AG20443 (cell line): Measurements from ENCODE around the gene HGF.
"Not testable (repeated sequence)": the region's sequence is repeated elsewhere in the genome, so short reads cannot be mapped to it uniquely, and the experiment has no call there.

Experiments
- DNase-seq: peaks from one replicate; pipeline ENCODE4 v3.0.0; 2012; ENCODE audit warnings: low spot score, mixed read lengths

HGF gene

DNA sequence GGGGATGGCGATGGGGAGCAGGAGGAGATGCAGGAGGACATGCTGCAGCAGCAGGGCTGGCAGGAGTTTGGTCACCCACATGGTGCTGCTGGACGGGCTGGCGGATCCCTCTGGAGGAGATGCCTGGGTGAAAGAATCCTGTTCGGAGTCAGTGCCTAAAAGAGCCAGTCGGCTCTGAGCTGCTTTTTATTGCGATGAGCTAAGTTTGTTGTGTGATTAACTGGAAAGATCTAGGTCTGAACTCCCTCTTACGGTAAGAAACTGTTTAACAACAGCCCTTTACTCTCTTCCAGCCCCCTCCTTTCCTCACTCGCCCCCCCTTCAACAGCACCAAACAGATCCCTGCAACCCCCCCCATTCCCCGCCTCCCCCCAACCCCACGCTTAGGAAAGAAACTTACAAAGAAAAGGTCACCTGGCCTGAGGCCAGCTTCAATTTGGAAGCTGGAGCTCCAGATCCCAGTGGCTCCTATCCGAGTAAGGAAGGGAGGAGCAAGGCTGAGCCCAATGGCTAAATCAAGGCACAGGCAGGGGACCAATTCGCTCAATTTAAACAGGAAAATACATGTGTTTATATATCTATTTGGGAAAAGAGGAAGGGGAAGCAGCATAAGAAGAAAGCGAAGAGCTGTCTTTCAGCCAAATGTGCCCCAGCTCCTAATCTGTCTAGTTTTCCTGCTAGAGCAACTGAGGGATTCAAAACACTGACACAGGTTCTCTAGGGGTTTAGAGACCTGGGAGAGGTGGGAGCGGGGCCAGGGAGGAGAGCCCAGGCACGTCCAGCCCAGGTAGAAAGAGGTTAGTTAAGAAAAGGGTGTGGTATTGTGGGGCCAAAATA is at the start of gene HGF:
HGF (minus strand) TSS at position 157 of the 837 bp plus-strand sequence; CDS start at position 81, 76 bp downstream.
- DNase-seq = peak; percentile 70

DNA sequence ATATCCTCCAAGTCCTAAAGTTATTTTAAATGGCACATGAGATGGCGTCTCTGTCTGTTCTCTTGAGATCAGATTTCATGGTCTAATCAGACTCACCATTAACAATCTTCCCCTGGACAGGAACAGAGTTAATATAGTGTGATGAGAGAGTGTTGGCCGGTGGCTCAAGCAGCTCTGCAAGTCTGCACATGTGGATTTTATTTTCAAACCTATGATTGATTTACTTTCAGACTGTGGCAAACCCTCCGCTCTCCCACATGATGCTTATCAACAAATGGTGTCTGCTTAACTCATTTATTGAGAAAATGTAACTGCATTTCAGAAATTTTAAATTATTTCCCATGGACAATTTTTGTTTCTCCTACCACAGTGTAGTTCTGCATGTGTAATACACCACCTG is 46.5 kb upstream of the HGF start:
- DNase-seq = no peak

DNA sequence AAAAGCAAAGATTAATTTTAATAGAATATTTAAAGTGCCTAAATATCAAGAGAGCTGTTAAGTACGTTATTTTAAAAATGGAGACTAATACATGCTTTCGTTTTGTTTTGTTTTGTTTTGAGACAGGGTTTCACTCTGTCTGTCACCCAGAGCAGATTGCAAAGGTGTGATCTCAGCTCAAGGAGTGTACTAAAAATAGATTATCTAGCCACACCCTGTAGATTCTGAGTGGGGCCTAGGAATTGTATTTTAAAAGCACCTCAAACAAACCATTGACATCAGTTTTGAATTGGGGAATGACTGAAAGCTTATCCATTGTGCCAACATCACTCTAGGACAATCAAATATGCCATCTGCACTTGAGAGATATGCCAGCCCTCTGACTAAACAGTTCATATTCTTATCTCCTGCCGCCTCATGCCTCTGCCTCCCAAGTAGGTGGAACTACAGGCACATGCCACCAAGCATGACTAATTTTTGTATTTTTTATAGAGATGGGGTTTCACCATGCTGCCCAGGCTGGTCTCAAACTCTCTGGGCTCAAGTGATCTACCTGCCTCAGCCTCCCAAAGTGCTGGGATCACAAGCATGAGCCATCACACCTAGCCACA is 43.1 kb upstream of the HGF start:
- DNase-seq = not testable (repeated sequence)

DNA sequence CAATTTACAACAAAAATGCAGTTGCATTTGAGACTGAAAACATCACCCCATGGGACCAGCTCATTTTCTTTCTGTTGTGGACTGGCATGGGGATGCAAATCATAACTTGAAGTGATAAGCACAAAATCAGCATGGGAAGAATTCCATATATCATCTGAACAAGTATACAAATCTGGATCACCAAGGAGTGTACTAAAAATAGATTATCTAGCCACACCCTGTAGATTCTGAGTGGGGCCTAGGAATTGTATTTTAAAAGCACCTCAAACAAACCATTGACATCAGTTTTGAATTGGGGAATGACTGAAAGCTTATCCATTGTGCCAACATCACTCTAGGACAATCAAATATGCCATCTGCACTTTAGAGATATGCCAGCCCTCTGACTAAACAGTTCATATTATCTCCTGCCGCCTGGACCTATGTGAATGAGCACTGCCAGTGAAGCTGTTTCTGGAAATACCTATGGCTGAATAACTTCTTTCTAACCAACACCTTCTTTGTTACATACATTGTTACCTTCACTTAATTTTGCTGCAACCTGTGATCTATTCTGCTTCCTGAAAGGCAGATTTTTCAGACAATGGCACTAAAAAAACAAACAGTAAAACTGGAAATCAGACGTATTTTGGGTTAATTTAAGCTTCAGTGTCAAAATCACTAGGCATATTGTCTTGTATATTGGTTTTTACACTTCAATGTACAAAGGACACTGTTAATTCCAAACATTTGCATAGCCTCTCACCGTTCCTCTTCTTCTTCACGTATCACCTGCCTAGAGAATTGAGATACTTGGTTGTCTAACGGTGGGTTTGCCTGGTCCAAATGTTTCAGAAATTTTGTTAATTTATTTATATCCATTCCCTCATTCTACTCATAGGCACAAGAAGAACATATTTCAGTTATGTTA is 42.4 kb upstream of the HGF start:
- DNase-seq = no peak

DNA sequence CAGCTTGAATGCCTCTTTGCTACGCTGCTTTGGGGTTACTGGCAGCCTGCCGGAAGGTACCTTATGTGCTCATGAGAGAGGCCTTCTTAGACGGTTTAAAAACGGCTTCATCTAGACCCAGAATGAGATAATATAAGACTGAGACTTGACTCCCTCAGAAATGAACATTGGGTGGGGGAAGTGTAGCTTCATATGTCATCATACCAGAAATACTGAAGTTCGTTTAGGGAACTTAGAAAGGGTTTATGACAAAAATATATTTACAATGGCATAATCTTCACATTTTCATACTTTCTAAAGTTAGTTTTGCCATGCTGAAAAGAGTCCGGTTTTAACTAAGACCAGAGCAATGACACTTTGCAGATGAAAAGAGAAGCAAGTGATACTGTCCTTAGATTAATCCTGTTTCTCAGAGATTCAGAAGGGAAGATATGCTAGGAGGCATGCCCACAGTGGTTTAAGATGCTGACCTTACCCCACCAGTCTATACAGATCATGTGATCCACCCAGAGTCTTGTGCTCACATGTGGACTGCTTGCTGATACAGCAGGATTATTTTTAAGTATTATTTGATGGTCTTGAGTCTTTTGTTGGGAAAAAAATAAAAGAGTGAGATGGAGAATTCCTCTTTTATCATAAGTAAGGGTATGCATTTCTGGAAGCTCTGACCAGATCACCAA is 40.8 kb upstream of the HGF start:
- DNase-seq = no peak

DNA sequence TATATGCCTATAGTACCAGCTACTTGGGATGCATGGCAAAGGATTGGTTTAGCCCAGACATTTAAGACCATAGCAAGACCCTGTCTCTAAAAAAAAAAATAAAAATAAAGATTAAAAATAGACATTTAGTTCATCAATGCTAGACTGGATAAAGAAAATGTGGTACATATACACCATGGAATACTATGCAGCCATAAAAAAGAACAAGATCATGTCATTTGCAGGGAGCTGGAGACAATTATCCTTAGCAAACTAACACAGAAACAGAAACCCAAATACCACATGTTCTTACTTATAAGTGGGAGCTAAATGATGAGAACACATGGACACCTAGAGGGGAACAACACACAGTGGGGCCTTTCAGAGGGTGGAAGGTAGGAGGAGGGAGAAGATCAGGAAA is 38.5 kb upstream of the HGF start:
- DNase-seq = not testable (repeated sequence)

DNA sequence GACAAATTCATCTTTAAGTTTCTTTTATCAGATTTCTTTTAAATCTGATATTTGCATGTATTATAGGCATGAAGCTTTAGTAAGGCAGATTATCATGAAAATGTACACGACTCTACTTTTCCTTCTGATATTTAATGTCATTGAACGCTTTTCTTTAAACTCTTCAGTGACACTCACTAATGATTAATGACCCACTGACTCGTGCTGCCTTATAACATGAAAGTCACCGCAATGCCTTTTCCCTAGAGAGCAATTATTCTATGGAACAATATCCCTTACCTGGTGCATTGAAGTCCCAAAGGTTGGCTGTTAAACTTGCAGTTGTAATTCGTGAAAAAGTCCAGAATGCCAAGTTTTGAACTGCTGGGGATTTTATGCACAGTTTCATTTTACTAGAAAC is 33.4 kb upstream of the HGF start:
- no peak for DNase-seq

DNA sequence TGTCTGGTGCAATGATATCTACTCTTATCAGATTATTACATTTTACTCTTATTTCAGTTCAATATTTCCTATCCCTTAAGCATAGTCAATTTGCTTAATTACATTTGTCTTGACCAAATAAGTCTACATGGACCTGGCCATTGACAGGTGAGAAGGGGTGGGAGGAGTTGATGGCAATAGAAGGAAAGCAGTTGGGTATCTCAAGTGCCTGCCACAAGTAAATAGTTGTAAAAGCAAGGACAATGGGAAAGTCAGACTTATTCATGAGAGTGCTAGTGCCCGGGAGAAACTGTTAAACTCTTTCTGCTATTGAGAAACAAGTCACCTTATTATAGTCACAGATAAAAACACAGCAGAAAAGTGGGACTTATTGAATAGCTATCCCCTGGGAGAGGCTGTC is 32.4 kb upstream of the HGF start:
- DNase-seq = no peak

DNA sequence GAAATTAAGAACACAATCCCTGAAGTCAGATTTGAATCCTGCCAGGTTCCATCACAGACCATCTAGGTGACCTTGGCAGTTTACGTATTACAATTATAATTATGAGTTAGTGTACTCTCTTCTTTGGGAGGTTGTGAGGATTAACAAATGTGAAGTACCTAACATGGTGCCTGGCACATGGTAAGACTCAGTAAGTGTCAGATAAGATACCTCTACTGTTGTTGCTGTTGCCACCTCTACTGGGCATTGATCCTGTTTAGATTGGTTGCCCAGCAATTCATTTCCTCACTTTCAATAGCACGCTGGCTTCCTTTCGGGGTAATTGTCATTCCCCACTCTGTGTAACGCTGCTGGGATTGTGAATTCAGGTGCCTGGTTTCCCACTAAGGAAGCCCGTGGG is 31.7 kb upstream of the HGF start:
- no peak for DNase-seq

DNA sequence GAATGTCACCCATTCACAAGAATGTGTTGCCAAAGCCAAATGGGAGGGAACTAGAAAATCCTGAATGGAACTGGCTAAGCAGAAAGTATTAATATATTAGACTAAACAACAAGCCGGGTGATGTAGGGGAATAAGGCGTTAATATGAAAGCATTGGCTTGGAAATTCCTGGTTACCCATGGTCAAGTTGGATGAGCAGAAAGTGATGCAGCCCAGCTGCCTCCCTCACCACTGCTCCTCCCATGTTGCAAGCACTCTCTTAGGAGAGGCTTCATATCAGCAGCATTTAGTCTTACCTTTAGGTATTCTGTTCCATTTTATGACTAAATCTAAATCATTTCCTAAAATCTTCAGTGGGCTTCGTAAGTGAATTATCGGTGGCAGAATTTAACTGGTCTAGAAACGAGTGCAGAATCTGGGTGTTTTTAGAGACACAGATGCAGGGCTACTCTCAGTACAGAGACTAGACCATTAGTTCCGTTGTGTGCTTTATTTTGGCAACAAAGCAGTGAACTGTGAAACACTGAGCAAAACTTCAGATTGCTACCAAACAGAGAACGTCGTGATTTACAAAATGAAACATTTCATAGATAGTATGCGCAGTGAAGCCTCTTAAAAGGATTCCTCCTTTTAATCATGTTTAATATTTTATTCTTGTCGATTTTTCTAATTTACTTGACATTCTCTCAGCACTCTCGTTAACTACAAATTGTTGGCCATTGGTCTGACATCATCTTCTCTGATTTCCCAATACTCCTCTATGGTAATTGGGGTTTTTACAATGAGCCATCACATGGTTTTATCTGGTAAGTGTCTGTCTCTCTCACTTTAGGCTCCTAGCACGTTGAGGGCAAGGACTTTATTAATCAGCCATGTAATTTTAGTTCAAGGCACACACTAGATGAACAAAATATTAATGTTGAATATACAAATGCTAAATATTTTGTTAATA is 22.0 kb upstream of the HGF start:
- no peak for DNase-seq

DNA sequence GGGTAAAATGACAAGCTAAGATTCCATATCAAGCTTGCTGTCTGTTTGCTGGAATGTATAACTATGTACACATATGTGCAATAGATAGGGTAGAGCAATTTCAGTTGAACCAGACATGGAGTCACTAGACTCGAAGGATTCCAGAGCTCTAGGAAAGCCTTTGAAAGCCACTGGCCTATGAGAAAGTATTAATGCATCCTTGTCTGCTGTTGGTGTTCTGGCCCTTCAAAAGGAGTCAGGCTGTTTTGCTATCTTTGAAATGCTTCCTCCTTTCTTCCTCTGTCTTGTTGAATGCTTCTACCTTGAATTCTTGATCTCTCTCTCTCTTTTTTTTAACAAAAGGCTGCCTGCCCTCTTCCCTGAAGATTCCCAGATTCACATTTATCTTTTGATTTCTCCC is 20.8 kb upstream of the HGF start:
- DNase-seq = no peak

DNA sequence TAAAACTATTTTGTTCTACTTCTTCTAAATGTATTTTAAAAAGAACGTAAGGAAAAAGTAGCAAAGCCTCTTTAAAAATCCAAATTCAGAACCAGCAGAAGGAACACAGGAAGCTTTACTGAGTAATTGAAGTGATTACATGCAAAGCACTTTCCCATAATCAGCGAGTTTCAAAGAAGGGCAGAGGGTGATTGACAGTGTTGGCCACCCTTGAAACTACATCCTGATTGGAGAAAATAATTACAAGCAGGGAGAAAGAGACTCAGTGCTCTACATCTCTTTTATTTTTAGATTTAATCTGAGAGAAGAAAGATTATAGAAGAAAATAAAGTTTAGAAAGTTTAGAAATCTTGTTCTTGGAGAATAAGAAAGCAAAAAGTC is 20.3 kb upstream of the HGF start:
- no peak for DNase-seq

DNA sequence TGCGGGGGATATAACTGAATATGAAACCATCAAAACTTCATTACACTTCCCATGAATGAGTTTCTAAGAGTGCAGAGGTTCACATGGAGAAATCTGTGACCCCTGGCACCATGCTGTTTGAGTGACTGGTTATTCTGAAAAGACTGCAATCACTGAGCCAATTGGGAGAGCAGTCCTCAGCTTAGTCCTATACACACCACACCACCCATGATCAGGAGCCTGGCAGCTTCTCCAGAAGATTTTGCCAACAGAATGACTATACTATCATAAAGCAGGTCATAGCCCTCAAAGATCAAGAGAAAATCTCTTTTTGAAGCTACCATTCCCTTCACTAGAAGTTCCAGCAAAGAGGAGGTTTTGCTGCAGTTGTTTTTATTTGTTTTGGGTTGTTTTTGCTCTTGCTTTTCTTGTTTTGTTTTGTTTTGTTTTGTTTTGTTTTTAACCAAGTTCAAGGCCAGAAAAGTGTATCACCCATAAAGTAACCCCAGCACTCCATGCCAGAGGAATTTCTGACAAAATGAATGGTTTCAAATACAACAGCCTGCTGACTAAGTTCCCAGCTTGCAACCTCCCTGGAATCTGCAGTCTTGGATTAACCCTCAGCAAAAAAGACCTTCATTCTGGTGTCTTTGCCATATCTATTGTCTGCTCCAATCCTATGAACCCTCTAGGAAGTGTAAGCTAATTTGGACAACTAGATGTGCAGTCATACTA is 19.7 kb upstream of the HGF start:
- no peak for DNase-seq

DNA sequence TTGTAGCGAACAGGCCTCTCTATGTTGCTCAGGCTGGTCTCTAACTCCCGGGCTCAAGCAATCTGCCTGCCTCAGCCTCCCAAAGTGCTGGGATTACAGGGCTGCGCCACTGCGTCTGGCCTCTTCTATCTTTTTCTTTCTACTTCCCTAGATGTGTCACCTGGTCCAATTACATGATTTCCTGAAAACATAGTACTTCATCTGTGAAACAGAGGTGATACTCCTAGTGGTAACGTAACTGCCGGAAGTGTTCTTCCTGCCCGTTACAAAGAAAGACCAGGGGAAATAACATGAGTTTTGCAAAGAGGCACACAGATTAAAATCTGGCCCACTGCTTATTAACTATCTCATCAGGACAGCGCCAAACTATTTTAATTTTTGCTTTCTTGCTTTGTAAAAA is 18.4 kb upstream of the HGF start:
- DNase-seq = no peak

DNA sequence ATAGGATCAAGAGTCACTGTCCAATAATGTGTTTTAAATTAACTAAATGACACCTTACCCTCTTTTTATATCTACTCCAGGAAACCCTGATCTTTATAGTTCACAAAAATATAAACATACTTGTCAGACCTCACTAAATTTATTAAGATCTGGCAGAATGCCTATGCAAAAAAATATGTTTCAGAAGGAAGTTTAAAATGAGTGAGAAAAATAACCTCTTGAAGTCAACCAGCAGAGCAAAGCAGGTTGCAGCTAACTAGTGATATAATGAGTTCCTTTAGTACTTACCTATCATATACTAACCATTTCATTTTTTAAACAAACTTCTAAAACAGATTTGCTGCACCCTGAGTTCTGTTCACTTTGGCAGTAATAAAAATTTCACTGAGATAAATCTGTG is 14.0 kb upstream of the HGF start:
- no peak for DNase-seq

DNA sequence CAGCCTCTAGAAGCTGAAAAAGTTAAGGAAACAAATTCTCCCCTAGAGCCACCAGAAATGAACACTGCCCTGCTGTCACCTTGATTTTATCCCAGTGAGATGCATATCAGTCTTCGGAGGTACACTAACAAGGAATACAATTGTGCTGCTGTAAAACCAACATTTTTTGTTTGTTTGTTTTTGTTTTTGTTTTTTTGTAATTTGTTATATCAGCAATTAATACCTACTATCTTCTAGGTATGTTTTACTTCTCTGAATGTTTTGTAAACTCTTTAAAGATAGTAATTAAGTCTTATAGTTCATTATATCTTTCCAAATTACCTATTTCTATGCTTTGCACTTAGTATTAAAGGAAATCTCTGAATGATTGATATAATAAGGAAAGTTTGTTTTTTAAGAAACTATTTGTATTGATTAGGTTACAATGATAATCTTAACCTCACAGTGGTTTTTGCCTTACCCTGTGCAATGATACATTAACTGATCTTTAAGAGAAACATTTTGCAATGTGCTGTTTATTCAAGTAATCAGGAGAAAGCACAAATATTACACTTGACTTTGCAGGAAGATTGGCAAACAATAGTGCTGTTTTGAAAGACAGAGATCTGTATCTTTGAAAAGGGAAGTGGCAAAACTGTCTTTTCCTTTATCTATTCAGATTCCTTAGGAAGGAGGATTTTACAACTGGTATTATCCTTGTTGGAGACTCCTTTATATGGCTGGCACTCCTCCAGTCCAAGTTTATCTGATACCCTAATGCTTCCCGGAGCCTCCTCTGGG is 11.3 kb upstream of the HGF start:
- no peak for DNase-seq

DNA sequence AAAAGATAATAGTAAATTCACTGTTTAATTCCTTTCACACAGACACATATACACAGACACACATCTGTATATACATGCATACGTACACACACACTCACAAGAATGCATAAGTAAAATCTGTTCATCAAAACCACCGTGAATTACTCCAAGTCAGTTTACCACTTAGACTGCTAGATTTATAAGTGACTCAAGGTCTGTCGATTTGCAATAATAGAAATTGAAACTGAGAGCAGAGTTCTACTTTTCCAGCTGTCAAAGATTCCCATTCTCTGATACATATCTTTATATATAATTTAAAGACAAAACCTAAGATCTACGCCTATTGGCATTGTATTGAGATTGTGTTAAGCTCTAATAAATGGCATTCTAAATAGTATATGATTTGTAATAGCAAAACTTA is 9.9 kb upstream of the HGF start:
- DNase-seq = no peak

DNA sequence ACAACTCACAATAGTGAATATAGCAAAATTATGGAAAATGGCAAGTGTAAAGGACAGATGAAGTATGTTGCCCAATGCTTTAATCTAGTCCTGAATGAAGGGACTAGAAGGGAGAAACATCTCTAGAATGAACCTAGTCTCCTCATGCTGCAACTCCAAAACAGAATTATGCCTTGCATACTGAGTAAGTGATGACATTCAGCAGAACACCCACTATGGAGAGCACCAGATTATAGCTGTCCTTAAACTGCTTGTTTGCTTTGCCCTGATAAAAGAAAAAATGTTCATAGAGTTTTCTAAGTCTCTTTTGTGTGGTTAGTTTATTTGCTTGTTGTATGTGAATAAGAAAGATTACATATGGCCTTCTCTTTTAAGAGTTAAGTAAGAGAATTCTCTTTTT is 7.8 kb upstream of the HGF start:
- DNase-seq = no peak

DNA sequence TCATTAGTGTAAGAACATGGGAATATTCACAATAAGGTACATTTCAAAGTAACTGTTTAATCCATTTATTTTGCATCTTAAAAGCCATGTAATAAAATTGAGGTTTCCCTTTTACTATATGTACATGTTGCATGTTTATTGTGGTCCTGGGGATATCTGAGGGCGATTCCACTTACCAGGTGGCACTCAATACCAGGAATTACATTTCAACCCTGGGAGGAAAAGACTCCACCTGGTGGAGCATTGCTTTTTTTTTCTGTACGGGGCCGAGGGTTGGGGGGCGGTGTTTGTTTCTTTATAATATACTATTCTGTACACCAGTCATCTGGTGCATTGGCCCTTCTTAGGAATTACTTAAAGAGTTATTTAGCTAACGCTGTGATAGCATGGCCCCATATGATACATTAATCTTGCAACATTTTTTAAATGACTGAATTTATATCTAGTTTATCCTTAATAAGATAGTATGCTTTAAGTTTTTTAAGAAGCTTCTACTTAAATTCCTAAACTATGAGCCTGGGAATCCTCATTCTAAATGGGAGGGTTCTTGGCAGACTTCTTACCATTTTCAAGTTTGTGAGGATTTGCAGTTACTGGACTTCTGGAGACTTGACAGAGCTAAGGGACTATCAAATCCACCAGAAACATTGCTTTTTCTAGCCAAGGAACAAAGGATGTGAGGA is 7.2 kb upstream of the HGF start:
- DNase-seq = no peak
